Epithelial cell of esophagus (primary cell): ENCODE data around the gene TUBA4B.

Experiments
- DNase-seq: peaks from one replicate; pipeline ENCODE4 v3.0.0; 2010; ENCODE audit warnings: low read depth
- H3K4me3 ChIP-seq: 2 replicates; pipeline ENCODE4 v1.5.1; 2011; ENCODE audit warnings: mild to moderate bottlenecking, low read length, control low read depth
- CTCF ChIP-seq: IDR thresholded peaks from 2 replicates; pipeline ENCODE4 v1.5.1; 2011; ENCODE audit warnings: low read depth, mild to moderate bottlenecking, low read length, control low read depth, inconsistent platforms; ENCODE audit not compliant: insufficient read depth; ENCODE audit errors: missing control alignments

Gene TUBA4B

DNA sequence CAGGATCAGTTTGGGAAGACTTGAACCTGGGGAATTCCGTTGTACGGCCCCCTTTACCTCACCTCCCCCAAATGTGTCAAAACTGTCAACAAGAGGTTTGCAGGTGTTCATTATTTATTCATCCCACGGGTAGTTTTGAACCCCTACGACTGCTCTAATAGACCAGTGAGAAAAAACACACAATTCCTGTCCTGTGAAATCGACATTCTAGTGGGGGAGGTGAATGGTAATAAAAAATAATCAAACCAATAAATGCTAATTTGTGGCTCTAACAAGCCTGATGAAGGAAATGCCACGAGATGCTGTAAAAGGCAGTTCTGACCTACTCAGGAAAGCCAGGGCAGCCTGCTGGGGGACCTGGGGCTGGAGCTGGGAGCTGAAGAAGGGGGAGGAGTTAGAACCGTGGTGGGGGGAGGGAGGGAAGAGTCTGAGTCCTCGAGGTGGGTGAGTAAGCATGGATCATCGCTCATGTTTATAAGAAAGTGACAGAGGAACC, 25.7 kb downstream of the TUBA4B start:
- H3K4me3 ChIP-seq: peak overlapping the region; percentile 21
- DNase-seq: no peak
- TF ChIP-seq CTCF: no peak

GRCh38 chr2:219279151-219279915, 26.3 kb downstream of the TUBA4B start, which contains the start of gene DNAJB2:
TSS of gene DNAJB2 (plus strand) at chr2:219279366. CDS start at chr2:219279834, 468 bp downstream.
- peak within 1 kb of the TSS; percentile 68 for H3K4me3 ChIP-seq
- DNase-seq: peak; percentile 100
- no peak for TF ChIP-seq CTCF

DNA sequence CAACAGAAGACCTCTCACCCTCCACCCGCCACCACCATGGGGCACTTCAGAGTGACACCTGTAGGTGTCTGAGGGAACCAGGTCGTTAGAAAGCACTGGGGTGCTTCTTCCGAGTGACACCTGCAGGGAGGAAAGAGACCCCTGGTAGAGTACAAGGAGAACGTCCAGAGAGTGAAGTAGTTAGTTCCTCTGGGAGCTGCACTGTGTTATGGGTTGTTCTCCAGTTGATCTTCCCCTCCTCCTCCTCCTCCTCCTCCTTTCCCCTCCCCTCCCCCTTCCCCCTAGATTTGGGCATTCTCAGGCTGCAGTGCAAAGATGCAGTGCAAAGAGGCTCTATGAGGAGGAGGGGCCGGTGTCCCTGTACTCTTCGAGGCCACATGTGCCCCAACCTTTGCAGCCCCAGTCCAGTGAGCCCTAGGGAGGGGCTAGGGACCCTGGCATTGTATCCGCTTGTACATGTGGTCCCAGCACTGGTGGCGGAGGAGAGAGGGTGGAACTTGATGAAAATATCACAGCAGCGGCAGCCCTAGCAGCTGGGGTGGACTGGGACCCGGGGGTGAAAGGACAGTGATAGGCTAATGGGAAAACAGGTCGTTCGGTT, 27.0 kb downstream of the TUBA4B start:
- no peak for DNase-seq
- H3K4me3 ChIP-seq: peak overlapping the region; percentile 68
- TF ChIP-seq CTCF: peak; percentile 4

- no peak overlapping the region for H3K4me3 ChIP-seq
- TF ChIP-seq CTCF: no peak
- no peak for DNase-seq
Measured at GRCh38 chr2:219280651-219281050, 27.6 kb downstream of the TUBA4B start.

DNA sequence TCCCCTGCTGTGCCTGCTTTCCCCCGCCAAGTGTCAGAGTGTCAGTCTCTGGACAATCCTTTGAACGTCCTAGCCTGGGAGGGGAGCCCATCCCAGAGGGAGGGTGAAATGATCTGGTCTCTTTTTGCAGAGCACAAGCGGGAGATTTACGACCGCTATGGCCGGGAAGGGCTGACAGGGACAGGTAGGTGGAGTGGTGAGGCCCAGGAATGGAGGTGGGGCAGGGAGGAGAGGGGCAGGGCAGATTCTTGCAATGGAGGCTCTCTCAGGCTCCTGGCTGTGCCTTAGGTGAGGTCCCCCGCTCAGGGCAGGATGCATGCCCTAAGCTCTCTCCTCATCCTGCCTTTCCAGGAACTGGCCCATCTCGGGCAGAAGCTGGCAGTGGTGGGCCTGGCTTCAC, 28.5 kb downstream of the TUBA4B start:
- H3K4me3 ChIP-seq: no peak overlapping the region
- no peak for TF ChIP-seq CTCF
- no peak for DNase-seq

DNA sequence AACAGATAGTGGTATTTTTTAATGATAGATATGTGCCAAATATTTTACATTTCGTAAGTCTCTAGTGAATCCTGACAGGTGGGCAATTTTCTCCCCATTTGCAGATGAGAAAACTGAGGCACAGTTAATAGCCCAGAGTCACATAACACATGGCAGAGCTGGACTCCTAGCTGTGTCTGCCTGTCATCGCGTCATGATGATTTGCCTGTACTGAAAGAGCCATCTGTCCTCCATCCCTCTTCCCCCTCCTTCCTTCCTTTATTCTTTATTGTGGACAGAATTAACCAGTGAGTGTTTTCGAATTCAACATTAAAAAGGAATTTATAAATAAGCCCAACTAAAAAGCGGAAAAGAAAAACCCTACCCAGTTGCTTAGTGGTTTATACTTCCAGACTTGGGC, 29.3 kb downstream of the TUBA4B start:
- no peak for TF ChIP-seq CTCF

DNA sequence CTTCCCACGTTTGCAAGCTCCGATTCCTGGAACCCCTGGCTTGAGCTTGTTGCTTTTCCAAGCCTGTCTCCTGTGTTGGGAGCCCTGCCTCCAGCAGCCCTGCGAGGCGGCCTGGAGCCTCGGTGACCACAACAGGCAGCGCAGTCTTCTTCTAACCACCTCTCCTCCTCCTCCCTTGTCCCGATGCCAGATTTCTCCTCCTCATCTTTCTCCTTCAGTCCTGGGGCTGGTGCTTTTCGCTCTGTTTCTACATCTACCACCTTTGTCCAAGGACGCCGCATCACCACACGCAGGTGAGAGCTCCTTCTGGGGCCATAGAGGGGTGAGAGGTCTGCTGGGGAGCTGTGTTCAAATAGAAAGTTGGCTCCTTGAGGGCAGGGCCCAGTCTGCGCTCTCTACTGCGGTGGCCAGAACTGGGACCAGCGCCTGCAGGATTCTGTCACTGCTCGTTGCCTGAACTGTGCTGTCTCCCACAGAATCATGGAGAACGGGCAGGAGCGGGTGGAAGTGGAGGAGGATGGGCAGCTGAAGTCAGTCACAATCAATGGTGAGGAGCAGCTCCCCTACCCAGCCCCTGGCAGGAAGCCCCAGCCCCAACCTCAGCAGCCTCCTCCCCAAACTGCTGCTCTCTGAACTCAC, 30.0 kb downstream of the TUBA4B start:
- H3K4me3 ChIP-seq: no peak overlapping the region
- TF ChIP-seq CTCF: no peak
- DNase-seq: no peak

More for the DNA sequence above, 29.3 kb downstream of the TUBA4B start:
- DNase-seq: no peak
- no peak overlapping the region for H3K4me3 ChIP-seq
